HepG2 (cell line): Measurements from ENCODE around the gene PITX3. TPM values are rescaled to one million over a fixed set of nuclear protein-coding genes. Genes with fewer than 3 reads are reported as not detected.

ENCODE experiments used
- ATF7-NPFF ChIP-seq: sonication (generic); formaldehyde crosslinking; IDR thresholded peaks from 2 replicates; pipeline ENCODE4 v1.8.1; 2023; ENCODE audit warnings: mild to moderate bottlenecking, low read depth, missing genetic modification reagents, moderate library complexity
- ATM ChIP-seq: fragments of 450-650 bp; IDR thresholded peaks from 2 replicates; pipeline ENCODE4 v1.7.1; 2017; ENCODE audit warnings: mild to moderate bottlenecking, borderline replicate concordance
- FOXO1 ChIP-seq: sonication (generic); formaldehyde crosslinking; IDR thresholded peaks from 2 replicates; pipeline ENCODE4 v1.4.0; 2020; ENCODE audit warnings: missing genetic modification reagents
- GABPA ChIP-seq, 2 experiments: IDR thresholded peaks; 2 replicates each; pipeline ENCODE4 v1.6.1; 2011 to 2016; ENCODE audit warnings: low read depth in 2 of 2, low read length in 1 of 2, missing biosample characterization in 1 of 2, missing genetic modification characterization in 1 of 2
- MYC ChIP-seq: sonication (generic); formaldehyde crosslinking; IDR thresholded peaks from 2 replicates; pipeline ENCODE4 v1.9.0; 2021; ENCODE audit warnings: missing genetic modification reagents, borderline replicate concordance
- NKX3-1 ChIP-seq: sonication (generic); formaldehyde crosslinking; IDR thresholded peaks from 2 replicates; pipeline ENCODE4 v1.5.0; 2020; ENCODE audit warnings: missing genetic modification reagents
- NRL ChIP-seq: sonication (generic); formaldehyde crosslinking; IDR thresholded peaks from 2 replicates; pipeline ENCODE4 v1.5.0; 2020; ENCODE audit warnings: missing genetic modification reagents, mild to moderate bottlenecking, moderate library complexity, borderline replicate concordance
- TEAD3 ChIP-seq: optimal IDR thresholded peaks from 2 replicates; pipeline ENCODE3; 2016; ENCODE audit warnings: borderline replicate concordance
- TOPORS ChIP-seq: sonication (generic); formaldehyde crosslinking; IDR thresholded peaks from 2 replicates; pipeline ENCODE4 v1.8.0; 2023; ENCODE audit warnings: mild to moderate bottlenecking, missing genetic modification reagents
- XBP1 ChIP-seq: sonication (generic); formaldehyde crosslinking; IDR thresholded peaks from 2 replicates; pipeline ENCODE4 v1.5.0; 2020; ENCODE audit warnings: missing genetic modification reagents
- XRCC5 ChIP-seq: fragments of 200-400 bp; formaldehyde crosslinking; optimal IDR thresholded peaks from 2 replicates; pipeline ENCODE3; 2017; ENCODE audit warnings: mild to moderate bottlenecking, low read length
- ZKSCAN8 ChIP-seq: IDR thresholded peaks from 2 replicates; pipeline ENCODE4 v1.6.1; 2016; ENCODE audit warnings: borderline replicate concordance, missing genetic modification reagents, missing compliant biosample characterization
- ZNF430 ChIP-seq: sonication (generic); formaldehyde crosslinking; IDR thresholded peaks from 2 replicates; pipeline ENCODE4 v1.9.0; 2021; ENCODE audit warnings: mild to moderate bottlenecking, missing genetic modification reagents
- ZSCAN21 ChIP-seq: sonication (generic); formaldehyde crosslinking; IDR thresholded peaks from 2 replicates; pipeline ENCODE4 v1.8.0; 2022; ENCODE audit warnings: mild to moderate bottlenecking, missing genetic modification reagents, moderate library complexity, borderline replicate concordance
- polyA plus RNA-seq, 8 experiments: library from polyadenylated mRNA; depleted of rRNA in 3 of 8; stranded (reverse) in 7 of 8; unstranded in 1 of 8; fragments of >200 nt; fragmentation: Illumina TruSeq in 4 of 8; extraction: Trizol in 4 of 8; gene quantifications; 2 replicates each; pipeline versions ENCODE4 v1.2.1 to v1.2.3, GENCODE V29; 2011 to 2016; ENCODE audit warnings: low read depth in 4 of 8, missing spikeins in 1 of 8, mixed read lengths in 1 of 8; ENCODE audit not compliant: insufficient read depth in 1 of 8
- total RNA-seq, 5 experiments: library from RNA; depleted of rRNA; stranded (reverse); fragments of >200 nt; fragmentation: Illumina TruSeq; extraction: Trizol; gene quantifications; 2 replicates each; pipeline ENCODE4 v1.2.3, GENCODE V29; 2016; ENCODE audit warnings: low read depth in 1 of 5
- TF ChIP-seq, protein P1 (sequence below): sonication (generic); formaldehyde crosslinking; IDR thresholded peaks from 2 replicates; pipeline ENCODE4 v1.5.1; 2020; ENCODE audit warnings: missing genetic modification reagents, mild to moderate bottlenecking, borderline replicate concordance
- TF ChIP-seq, protein P2 (sequence below): sonication (generic); formaldehyde crosslinking; IDR thresholded peaks from 2 replicates; pipeline ENCODE4 v1.5.0; 2020; ENCODE audit warnings: missing genetic modification reagents
- TF ChIP-seq, protein P3 (sequence below): sonication (generic); formaldehyde crosslinking; IDR thresholded peaks from 2 replicates; pipeline ENCODE4 v1.4.0; 2020; ENCODE audit warnings: low read depth, mild to moderate bottlenecking, missing genetic modification reagents
- TF ChIP-seq, protein P4 (sequence below): sonication (generic); formaldehyde crosslinking; IDR thresholded peaks from 2 replicates; pipeline ENCODE4 v1.5.0; 2020; ENCODE audit warnings: mild to moderate bottlenecking, missing genetic modification reagents
- TF ChIP-seq, protein P5 (sequence below): sonication (generic); formaldehyde crosslinking; IDR thresholded peaks from 2 replicates; pipeline ENCODE4 v1.5.1; 2020; ENCODE audit warnings: mild to moderate bottlenecking, missing genetic modification reagents, moderate library complexity

PITX3 gene
- total and polyA plus RNA-seq, 2 of the 13 experiments (the other 11 are each of a cell fraction or from before 2014, with no cell fraction given), result not detected

DNA sequence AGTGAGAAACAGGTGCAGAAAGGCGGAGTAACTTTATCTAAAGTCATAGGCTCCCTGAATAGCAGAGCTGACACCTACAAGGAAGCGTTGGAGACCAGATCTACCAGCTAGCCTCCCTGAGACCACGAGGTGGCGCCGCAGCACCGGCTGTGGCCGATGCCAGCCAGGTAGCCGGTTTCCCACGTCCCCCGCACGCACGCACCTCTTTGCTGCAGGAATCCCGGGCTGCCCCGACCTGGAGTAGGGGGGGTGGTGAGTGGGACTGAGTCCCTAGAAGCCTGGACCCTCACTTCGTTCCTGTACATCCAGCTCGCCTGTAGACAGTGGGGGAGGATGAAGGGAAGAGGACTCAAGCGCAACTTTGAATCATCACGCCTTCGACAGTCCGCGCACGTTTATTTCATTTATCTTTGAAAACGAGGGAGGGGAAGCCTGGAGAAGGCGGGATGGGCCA lies 11.5 kb downstream of the PITX3 start (continued):
- TF ChIP-seq ZSCAN21 (CRISPR knock-in tag), result 0 out of 2 replicates have a peak, but pooled peaks have one; percentile 18
- TF ChIP-seq ATF7-NPFF (CRISPR knock-in tag), result no peak
- TF ChIP-seq ATM, result no peak
- peak; percentile 47 for TF ChIP-seq XRCC5
- no peak for TF ChIP-seq GABPA (IDR thresholded peaks at IDR 0.05; ENCODE audit: low read depth, low read length)
- TF ChIP-seq GABPA (CRISPR knock-in tag; IDR thresholded peaks at IDR 0.05; ENCODE audit: low read depth), result no peak
- TF ChIP-seq, protein P1, sequence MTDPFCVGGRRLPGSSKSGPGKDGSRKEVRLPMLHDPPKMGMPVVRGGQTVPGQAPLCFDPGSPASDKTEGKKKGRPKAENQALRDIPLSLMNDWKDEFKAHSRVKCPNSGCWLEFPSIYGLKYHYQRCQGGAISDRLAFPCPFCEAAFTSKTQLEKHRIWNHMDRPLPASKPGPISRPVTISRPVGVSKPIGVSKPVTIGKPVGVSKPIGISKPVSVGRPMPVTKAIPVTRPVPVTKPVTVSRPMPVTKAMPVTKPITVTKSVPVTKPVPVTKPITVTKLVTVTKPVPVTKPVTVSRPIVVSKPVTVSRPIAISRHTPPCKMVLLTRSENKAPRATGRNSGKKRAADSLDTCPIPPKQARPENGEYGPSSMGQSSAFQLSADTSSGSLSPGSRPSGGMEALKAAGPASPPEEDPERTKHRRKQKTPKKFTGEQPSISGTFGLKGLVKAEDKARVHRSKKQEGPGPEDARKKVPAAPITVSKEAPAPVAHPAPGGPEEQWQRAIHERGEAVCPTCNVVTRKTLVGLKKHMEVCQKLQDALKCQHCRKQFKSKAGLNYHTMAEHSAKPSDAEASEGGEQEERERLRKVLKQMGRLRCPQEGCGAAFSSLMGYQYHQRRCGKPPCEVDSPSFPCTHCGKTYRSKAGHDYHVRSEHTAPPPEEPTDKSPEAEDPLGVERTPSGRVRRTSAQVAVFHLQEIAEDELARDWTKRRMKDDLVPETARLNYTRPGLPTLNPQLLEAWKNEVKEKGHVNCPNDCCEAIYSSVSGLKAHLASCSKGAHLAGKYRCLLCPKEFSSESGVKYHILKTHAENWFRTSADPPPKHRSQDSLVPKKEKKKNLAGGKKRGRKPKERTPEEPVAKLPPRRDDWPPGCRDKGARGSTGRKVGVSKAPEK (CRISPR knock-in tag), result peak; percentile 78; the same call in 1 of the 2 replicates
- TF ChIP-seq FOXO1, result peak; percentile 29; the same call in 1 of the 2 replicates
- TF ChIP-seq XBP1 (CRISPR knock-in tag), result no peak
- TF ChIP-seq NKX3-1 (CRISPR knock-in tag), result no peak
- TF ChIP-seq NRL (CRISPR knock-in tag), result no peak
- TF ChIP-seq, protein P2, sequence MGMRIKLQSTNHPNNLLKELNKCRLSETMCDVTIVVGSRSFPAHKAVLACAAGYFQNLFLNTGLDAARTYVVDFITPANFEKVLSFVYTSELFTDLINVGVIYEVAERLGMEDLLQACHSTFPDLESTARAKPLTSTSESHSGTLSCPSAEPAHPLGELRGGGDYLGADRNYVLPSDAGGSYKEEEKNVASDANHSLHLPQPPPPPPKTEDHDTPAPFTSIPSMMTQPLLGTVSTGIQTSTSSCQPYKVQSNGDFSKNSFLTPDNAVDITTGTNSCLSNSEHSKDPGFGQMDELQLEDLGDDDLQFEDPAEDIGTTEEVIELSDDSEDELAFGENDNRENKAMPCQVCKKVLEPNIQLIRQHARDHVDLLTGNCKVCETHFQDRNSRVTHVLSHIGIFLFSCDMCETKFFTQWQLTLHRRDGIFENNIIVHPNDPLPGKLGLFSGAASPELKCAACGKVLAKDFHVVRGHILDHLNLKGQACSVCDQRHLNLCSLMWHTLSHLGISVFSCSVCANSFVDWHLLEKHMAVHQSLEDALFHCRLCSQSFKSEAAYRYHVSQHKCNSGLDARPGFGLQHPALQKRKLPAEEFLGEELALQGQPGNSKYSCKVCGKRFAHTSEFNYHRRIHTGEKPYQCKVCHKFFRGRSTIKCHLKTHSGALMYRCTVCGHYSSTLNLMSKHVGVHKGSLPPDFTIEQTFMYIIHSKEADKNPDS (CRISPR knock-in tag), result no peak
- TF ChIP-seq, protein P3, sequence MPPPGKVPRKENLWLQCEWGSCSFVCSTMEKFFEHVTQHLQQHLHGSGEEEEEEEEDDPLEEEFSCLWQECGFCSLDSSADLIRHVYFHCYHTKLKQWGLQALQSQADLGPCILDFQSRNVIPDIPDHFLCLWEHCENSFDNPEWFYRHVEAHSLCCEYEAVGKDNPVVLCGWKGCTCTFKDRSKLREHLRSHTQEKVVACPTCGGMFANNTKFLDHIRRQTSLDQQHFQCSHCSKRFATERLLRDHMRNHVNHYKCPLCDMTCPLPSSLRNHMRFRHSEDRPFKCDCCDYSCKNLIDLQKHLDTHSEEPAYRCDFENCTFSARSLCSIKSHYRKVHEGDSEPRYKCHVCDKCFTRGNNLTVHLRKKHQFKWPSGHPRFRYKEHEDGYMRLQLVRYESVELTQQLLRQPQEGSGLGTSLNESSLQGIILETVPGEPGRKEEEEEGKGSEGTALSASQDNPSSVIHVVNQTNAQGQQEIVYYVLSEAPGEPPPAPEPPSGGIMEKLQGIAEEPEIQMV (CRISPR knock-in tag), result peak; percentile 59; the same call in 1 of the 2 replicates
- TF ChIP-seq, protein P4, sequence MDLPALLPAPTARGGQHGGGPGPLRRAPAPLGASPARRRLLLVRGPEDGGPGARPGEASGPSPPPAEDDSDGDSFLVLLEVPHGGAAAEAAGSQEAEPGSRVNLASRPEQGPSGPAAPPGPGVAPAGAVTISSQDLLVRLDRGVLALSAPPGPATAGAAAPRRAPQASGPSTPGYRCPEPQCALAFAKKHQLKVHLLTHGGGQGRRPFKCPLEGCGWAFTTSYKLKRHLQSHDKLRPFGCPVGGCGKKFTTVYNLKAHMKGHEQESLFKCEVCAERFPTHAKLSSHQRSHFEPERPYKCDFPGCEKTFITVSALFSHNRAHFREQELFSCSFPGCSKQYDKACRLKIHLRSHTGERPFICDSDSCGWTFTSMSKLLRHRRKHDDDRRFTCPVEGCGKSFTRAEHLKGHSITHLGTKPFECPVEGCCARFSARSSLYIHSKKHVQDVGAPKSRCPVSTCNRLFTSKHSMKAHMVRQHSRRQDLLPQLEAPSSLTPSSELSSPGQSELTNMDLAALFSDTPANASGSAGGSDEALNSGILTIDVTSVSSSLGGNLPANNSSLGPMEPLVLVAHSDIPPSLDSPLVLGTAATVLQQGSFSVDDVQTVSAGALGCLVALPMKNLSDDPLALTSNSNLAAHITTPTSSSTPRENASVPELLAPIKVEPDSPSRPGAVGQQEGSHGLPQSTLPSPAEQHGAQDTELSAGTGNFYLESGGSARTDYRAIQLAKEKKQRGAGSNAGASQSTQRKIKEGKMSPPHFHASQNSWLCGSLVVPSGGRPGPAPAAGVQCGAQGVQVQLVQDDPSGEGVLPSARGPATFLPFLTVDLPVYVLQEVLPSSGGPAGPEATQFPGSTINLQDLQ, result no peak
- peak; percentile 43; the same call in 1 of the 2 replicates for TF ChIP-seq MYC
- TF ChIP-seq ZNF430 (CRISPR knock-in tag), result peak; percentile 70; the same call in 1 of the 2 replicates
- TF ChIP-seq TEAD3, result peak; percentile 30
- TF ChIP-seq, protein P5, sequence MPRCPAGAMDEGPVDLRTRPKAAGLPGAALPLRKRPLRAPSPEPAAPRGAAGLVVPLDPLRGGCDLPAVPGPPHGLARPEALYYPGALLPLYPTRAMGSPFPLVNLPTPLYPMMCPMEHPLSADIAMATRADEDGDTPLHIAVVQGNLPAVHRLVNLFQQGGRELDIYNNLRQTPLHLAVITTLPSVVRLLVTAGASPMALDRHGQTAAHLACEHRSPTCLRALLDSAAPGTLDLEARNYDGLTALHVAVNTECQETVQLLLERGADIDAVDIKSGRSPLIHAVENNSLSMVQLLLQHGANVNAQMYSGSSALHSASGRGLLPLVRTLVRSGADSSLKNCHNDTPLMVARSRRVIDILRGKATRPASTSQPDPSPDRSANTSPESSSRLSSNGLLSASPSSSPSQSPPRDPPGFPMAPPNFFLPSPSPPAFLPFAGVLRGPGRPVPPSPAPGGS (CRISPR knock-in tag), result peak; percentile 20; the same call in 1 of the 2 replicates
- TF ChIP-seq TOPORS, result no peak
- no peak for TF ChIP-seq ZKSCAN8
